WI38 (cell line): ENCODE measurements around the gene DCP1B.
A peak's percentile ranks its signal among the peaks of the same experiment; 100 is the strongest.

Source experiments
- H3K4me3 ChIP-seq: 2 replicates; pipeline ENCODE4 v1.5.1; 2011; ENCODE audit warnings: low read depth, mild to moderate bottlenecking, control low read depth, low read length
- CTCF ChIP-seq: IDR thresholded peaks from 2 replicates; pipeline ENCODE4 v1.5.1; 2012; ENCODE audit warnings: low read depth, mild to moderate bottlenecking, control low read depth, low read length

Gene DCP1B

GRCh38 chr12:1972856-1973317 is 31.4 kb downstream of the DCP1B start:
- peak overlapping the region; percentile 21 for H3K4me3 ChIP-seq
- TF ChIP-seq CTCF: no peak

GRCh38 chr12:1972260-1972659 is 32.0 kb downstream of the DCP1B start:
- H3K4me3 ChIP-seq: no peak overlapping the region
- TF ChIP-seq CTCF: no peak

GRCh38 chr12:1970331-1970900 is 33.8 kb downstream of the DCP1B start:
- TF ChIP-seq CTCF: no peak
- H3K4me3 ChIP-seq: no peak overlapping the region

- no peak overlapping the region for H3K4me3 ChIP-seq
- no peak for TF ChIP-seq CTCF
Measured at GRCh38 chr12:1966561-1967226, 37.6 kb downstream of the DCP1B start.

GRCh38 chr12:1965916-1966315 is 38.3 kb downstream of the DCP1B start:
- no peak overlapping the region for H3K4me3 ChIP-seq
- TF ChIP-seq CTCF: no peak

- TF ChIP-seq CTCF: no peak
Measured at GRCh38 chr12:1962051-1963020, 41.9 kb downstream of the DCP1B start.

More at GRCh38 chr12:1962051-1963020, 41.9 kb downstream of the DCP1B start:
- H3K4me3 ChIP-seq: no peak overlapping the region
